LNCaP clone FGC (cell line): ENCODE results near the gene FKBP3.
A peak's percentile ranks its signal among the peaks of the same experiment; 100 is the strongest.
"Not testable (repeated sequence)": the region's sequence is repeated elsewhere in the genome, so short reads cannot be mapped to it uniquely, and the experiment has no call there.

ENCODE experiments used
- DNase-seq: peaks from one replicate; pipeline ENCODE4 v3.0.0-alpha.2; 2011; ENCODE audit warnings: low read depth
- H3K4me3 ChIP-seq: 2 replicates; pipeline ENCODE4 v1.5.1; 2011; ENCODE audit warnings: mild to moderate bottlenecking, low read depth, low read length, control low read depth
- CTCF ChIP-seq: IDR thresholded peaks from 2 replicates; pipeline ENCODE4 v1.5.1; 2012; ENCODE audit warnings: mild to moderate bottlenecking; ENCODE audit not compliant: control insufficient read depth, insufficient read depth; ENCODE audit errors: extremely low read depth

Gene FKBP3

GRCh38 chr14:45150386-45150890, 16.2 kb upstream of the FKBP3 start:
- no peak overlapping the region for H3K4me3 ChIP-seq
- no peak for TF ChIP-seq CTCF
- no peak for DNase-seq

- TF ChIP-seq CTCF: no peak
- no peak for DNase-seq
- no peak overlapping the region for H3K4me3 ChIP-seq
These were observed 15.3 kb upstream of the FKBP3 start for GRCh38 chr14:45149602-45150001.

- TF ChIP-seq CTCF: no peak
- no peak overlapping the region for H3K4me3 ChIP-seq
- DNase-seq: no peak
These were observed 10.9 kb upstream of the FKBP3 start for GRCh38 chr14:45145214-45145613.

GRCh38 chr14:45144658-45145057, 10.4 kb upstream of the FKBP3 start:
- DNase-seq: no peak
- no peak for TF ChIP-seq CTCF
- no peak overlapping the region for H3K4me3 ChIP-seq

GRCh38 chr14:45142083-45142482, 7.8 kb upstream of the FKBP3 start:
- DNase-seq, H3K4me3 ChIP-seq: not testable (repeated sequence)

- no peak for TF ChIP-seq CTCF
- DNase-seq: no peak
These were observed 6.4 kb upstream of the FKBP3 start for GRCh38 chr14:45140661-45141187.

GRCh38 chr14:45136399-45136798, 2.1 kb upstream of the FKBP3 start:
- peak overlapping the region; percentile 63 for H3K4me3 ChIP-seq
- TF ChIP-seq CTCF: no peak
- DNase-seq: no peak

More at GRCh38 chr14:45140661-45141187, 6.4 kb upstream of the FKBP3 start:
- no peak overlapping the region for H3K4me3 ChIP-seq
